Liver (tissue), 9 donors: Measurements from ENCODE around the gene TGFBR3L. TPM values are rescaled to one million over a fixed set of nuclear protein-coding genes. Genes with fewer than 3 reads are reported as not detected.

Experiments used
- DNase-seq: peaks from one replicate; pipeline ENCODE4 v3.0.0-alpha.2; 2017; ENCODE audit warnings: low spot score
- H3K27ac ChIP-seq, 2 donors: one replicate each; pipeline ENCODE4 v1.7.0; 2013; ENCODE audit warnings: inconsistent platforms in 2 of 2, low read length in 2 of 2, control low read depth in 1 of 2, low read depth in 1 of 2, mild to moderate bottlenecking in 1 of 2
- H3K27me3 ChIP-seq, 4 donors: one replicate each; pipeline versions ENCODE4 v1.6.1 to v1.7.0; 2013; ENCODE audit warnings: low read length in 3 of 4, inconsistent platforms in 1 of 4, mild to moderate bottlenecking in 1 of 4, moderate library complexity in 1 of 4; ENCODE audit not compliant: control insufficient read depth in 4 of 4, insufficient read depth in 4 of 4
- H3K36me3 ChIP-seq, 4 donors: one replicate each; pipeline versions ENCODE4 v1.6.1 to v1.7.0; 2013; ENCODE audit warnings: low read length in 3 of 4, mild to moderate bottlenecking in 3 of 4, low read depth in 1 of 4, moderate library complexity in 1 of 4; ENCODE audit not compliant: control insufficient read depth in 4 of 4, insufficient read depth in 3 of 4
- H3K4me1 ChIP-seq, 4 donors: one replicate each; pipeline versions ENCODE4 v1.6.1 to v1.7.0; 2013; ENCODE audit warnings: low read length in 3 of 4, mild to moderate bottlenecking in 3 of 4, moderate library complexity in 1 of 4; ENCODE audit not compliant: control insufficient read depth in 4 of 4, insufficient read depth in 4 of 4
- H3K4me3 ChIP-seq, 3 donors: one replicate each; pipeline versions ENCODE4 v1.6.1 to v1.7.0; 2013; ENCODE audit warnings: low read length in 3 of 3, control low read depth in 1 of 3, low read depth in 1 of 3, mild to moderate bottlenecking in 1 of 3
- H3K9ac ChIP-seq, 2 donors: one replicate each; pipeline ENCODE4 v1.7.0; 2013; ENCODE audit warnings: low read length in 2 of 2, mild to moderate bottlenecking in 2 of 2, moderate library complexity in 2 of 2, control low read depth in 1 of 2, low read depth in 1 of 2
- H3K9me3 ChIP-seq, 4 donors: one replicate each; pipeline versions ENCODE4 v1.6.1 to v1.7.0; 2013; ENCODE audit warnings: low read length in 3 of 4; ENCODE audit not compliant: control insufficient read depth in 4 of 4
- EGR1 ChIP-seq, 2 donors: IDR thresholded peaks; 2 replicates each; pipeline ENCODE4 v1.6.1; 2016 to 2018; ENCODE audit warnings: antibody characterized with exemption in 2 of 2, low read depth in 2 of 2
- FOXA1 ChIP-seq: IDR thresholded peaks from 2 replicates; pipeline ENCODE4 v1.6.1; 2016; ENCODE audit warnings: antibody characterized with exemption
- HNF4A ChIP-seq, 2 donors: conservative IDR thresholded peaks; 2 replicates each; pipeline ENCODE4 v1.6.1; 2016; ENCODE audit warnings: antibody characterized with exemption in 2 of 2, mild to moderate bottlenecking in 2 of 2
- HNF4G ChIP-seq: IDR thresholded peaks from 2 replicates; pipeline ENCODE4 v1.6.1; 2016; ENCODE audit warnings: antibody characterized with exemption
- JUND ChIP-seq, 2 donors: IDR thresholded peaks; 2 replicates each; pipeline ENCODE4 v1.6.1; 2016; ENCODE audit warnings: antibody characterized with exemption in 2 of 2
- MAX ChIP-seq: IDR thresholded peaks from 2 replicates; pipeline ENCODE4 v1.6.1; 2016; ENCODE audit warnings: antibody characterized with exemption
- NR2F2 ChIP-seq: IDR thresholded peaks from 2 replicates; pipeline ENCODE4 v1.6.1; 2016; ENCODE audit warnings: antibody characterized with exemption
- RAD21 ChIP-seq, 2 donors: IDR thresholded peaks; 2 replicates each; pipeline ENCODE4 v1.6.1; 2016; ENCODE audit warnings: antibody characterized with exemption in 2 of 2, mild to moderate bottlenecking in 2 of 2
- REST ChIP-seq: IDR thresholded peaks from 2 replicates; pipeline ENCODE4 v1.6.1; 2016; ENCODE audit warnings: antibody characterized with exemption, mild to moderate bottlenecking
- RXRA ChIP-seq, 2 donors: IDR thresholded peaks; 2 replicates each; pipeline ENCODE4 v1.6.1; 2017 to 2018; ENCODE audit warnings: antibody characterized with exemption in 2 of 2, mild to moderate bottlenecking in 1 of 2
- TAF1 ChIP-seq: conservative IDR thresholded peaks from 2 replicates; pipeline ENCODE4 v1.6.1; 2016; ENCODE audit warnings: antibody characterized with exemption, mild to moderate bottlenecking
- WGBS: extraction: QIAGEN DNeasy Blood & Tissue Kit; methylation state at CpG from one replicate; pipeline ENCODE4 v1.1.7; 2013; 5-methylcytosine and 5-hydroxymethylcytosine counted together
- polyA plus RNA-seq, 2 donors: library from polyadenylated mRNA; stranded (reverse) in 1 of 2; unstranded in 1 of 2; fragments of 200-250 nt in 1 of 2; fragments of >200 nt in 1 of 2; fragmentation: Nextera tagmentation in 1 of 2; extraction: Ambion mirVana in 1 of 2; gene quantifications; one replicate each; pipeline versions ENCODE4 v1.2.1 to v1.2.3, GENCODE V29; 2013 to 2015
- total RNA-seq, 2 donors: library from RNA; depleted of rRNA; stranded (reverse); fragments of >200 nt; gene quantifications; one replicate each; pipeline ENCODE4 v1.2.3, GENCODE V29; 2014
- TF ChIP-seq, protein P1 (sequence below): fragments of 150-350 bp; IDR thresholded peaks from 2 replicates; pipeline ENCODE4 v1.5.1; 2017; ENCODE audit warnings: improper control_type of control experiment, low read depth, low read length; ENCODE audit not compliant: missing input control
- TF ChIP-seq, protein P2 (sequence below): IDR thresholded peaks from 2 replicates; pipeline ENCODE4 v1.6.1; 2016; ENCODE audit warnings: antibody characterized with exemption
- TF ChIP-seq, protein P3 (sequence below): IDR thresholded peaks from 2 replicates; pipeline ENCODE4 v1.6.1; 2016; ENCODE audit warnings: antibody characterized with exemption
- donor health status: healthy.
- donor health status: healthy.
- donor health status: healthy.
- donor health status: healthy.
- donor health status: healthy.

Gene TGFBR3L
- total and polyA plus RNA-seq, 4 donors, result 0.32 to 2.5 (median 0.36) TPM; not detected in 1

GRCh38 chr19:7903244-7904073 is 11.2 kb upstream of the TGFBR3L start, which contains the start of gene MAP2K7 (continued):
- TF ChIP-seq, protein P1, sequence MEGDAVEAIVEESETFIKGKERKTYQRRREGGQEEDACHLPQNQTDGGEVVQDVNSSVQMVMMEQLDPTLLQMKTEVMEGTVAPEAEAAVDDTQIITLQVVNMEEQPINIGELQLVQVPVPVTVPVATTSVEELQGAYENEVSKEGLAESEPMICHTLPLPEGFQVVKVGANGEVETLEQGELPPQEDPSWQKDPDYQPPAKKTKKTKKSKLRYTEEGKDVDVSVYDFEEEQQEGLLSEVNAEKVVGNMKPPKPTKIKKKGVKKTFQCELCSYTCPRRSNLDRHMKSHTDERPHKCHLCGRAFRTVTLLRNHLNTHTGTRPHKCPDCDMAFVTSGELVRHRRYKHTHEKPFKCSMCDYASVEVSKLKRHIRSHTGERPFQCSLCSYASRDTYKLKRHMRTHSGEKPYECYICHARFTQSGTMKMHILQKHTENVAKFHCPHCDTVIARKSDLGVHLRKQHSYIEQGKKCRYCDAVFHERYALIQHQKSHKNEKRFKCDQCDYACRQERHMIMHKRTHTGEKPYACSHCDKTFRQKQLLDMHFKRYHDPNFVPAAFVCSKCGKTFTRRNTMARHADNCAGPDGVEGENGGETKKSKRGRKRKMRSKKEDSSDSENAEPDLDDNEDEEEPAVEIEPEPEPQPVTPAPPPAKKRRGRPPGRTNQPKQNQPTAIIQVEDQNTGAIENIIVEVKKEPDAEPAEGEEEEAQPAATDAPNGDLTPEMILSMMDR, result peak; percentile 30
- TF ChIP-seq NR2F2 (no peak), HNF4G (no peak)
- TF ChIP-seq, protein P2, sequence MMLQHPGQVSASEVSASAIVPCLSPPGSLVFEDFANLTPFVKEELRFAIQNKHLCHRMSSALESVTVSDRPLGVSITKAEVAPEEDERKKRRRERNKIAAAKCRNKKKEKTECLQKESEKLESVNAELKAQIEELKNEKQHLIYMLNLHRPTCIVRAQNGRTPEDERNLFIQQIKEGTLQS, result no peak

DNA sequence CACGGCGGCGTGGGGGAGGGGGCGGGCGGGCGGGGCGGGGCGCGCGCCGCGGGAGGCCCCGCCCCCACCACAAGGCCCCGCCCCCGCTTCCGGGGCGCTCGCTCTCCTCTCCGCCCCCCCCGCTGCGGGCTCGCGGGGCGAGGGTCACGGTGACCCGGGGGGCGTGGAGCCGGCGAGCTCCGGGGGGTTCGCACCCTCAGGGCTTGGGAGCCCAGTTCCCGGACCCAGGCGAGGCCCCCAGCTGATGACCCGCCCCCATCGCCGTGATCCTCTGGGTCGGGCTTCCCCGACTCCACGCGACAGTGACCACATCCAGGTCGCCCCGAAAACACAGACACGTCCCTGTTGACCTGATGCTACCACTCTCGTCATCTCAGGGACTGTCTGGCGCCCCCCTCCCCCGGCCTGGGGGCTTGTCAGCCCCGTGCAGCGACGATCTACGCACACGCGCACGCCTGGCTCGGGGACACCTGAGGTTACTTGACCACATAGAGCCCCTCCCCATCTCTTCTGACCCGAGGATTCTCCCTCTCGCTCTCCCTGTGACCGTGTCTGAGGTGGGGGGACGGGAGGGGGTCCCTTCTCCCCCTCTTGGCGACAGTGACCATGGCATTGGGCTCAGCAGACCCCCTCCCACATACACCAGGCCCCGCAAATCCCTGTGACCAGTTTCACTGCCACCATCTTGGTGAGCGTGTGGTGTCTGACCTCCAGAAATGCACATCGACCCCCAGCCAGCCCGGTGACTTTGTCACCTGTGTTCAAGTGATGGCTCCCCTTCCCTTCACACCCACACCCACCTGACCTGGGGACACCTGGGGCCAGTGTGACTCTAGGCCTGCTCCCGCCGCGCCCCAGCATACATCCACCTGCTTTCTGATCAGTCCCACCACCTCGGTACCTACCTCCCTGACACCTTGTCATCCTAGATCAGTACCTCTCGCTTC is 10.3 kb upstream of the TGFBR3L start:
- no peak for DNase-seq
- Histone ChIP-seq H3K27ac (peak overlapping the region; percentile 58 to 81), H3K9ac (peak overlapping the region; percentile 26 to 96), H3K9me3 (no peaks in the 10 kb centered on the region), H3K4me1 (peaks cover 8 to 35% (median 21%) of the 10 kb centered on the region in 4 donors), H3K27me3 (no peaks in the 10 kb centered on the region), H3K4me3 (peak overlapping the region; percentile 78 to 89 (median 85)), H3K36me3 (peaks cover 0 to 4% (median 0%) of the 10 kb centered on the region in 4 donors)
- TF ChIP-seq NR2F2, result no peak
- no peak for TF ChIP-seq RXRA (IDR thresholded peaks at IDR 0.05)
- TF ChIP-seq JUND (IDR thresholded peaks at IDR 0.05), result no peak
- TF ChIP-seq HNF4A (conservative IDR thresholded peaks at IDR 0.05), result no peak
- TF ChIP-seq FOXA1, result no peak
- no peak for TF ChIP-seq MAX
- TF ChIP-seq, protein P3, sequence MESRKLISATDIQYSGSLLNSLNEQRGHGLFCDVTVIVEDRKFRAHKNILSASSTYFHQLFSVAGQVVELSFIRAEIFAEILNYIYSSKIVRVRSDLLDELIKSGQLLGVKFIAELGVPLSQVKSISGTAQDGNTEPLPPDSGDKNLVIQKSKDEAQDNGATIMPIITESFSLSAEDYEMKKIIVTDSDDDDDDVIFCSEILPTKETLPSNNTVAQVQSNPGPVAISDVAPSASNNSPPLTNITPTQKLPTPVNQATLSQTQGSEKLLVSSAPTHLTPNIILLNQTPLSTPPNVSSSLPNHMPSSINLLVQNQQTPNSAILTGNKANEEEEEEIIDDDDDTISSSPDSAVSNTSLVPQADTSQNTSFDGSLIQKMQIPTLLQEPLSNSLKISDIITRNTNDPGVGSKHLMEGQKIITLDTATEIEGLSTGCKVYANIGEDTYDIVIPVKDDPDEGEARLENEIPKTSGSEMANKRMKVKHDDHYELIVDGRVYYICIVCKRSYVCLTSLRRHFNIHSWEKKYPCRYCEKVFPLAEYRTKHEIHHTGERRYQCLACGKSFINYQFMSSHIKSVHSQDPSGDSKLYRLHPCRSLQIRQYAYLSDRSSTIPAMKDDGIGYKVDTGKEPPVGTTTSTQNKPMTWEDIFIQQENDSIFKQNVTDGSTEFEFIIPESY, result no peak
- TF ChIP-seq, protein P1, result no peak
- no peak for TF ChIP-seq TAF1
- no peak for TF ChIP-seq EGR1 (IDR thresholded peaks at IDR 0.05; ENCODE audit: low read depth in 2 of 2)
- TF ChIP-seq REST, result no peak
- no peak for TF ChIP-seq RAD21 (IDR thresholded peaks at IDR 0.05)
- WGBS, result 9% methylated on average over 68 of the region's 68 CpGs
